Measurements from ENCODE around the gene AOPEP.

The AOPEP gene

GRCh38 chr9:94881454-94881853, 155.0 kb downstream of the AOPEP start:
- Histone ChIP-seq H4K20me1 (ENCODE audit: insufficient read depth, low read length) (no peaks in the 10 kb centered on the region), H3K4me3 (ENCODE audit: low read length) (no peak overlapping the region), H3K9me3 (ENCODE audit: insufficient read depth, low read length) (no peaks in the 10 kb centered on the region), H3K27me3 (ENCODE audit: low read depth, low read length) (no peaks in the 10 kb centered on the region), H3K4me2 (ENCODE audit: low read length) (peak overlapping the region; percentile 52), H3K27ac (ENCODE audit: low read length) (peak overlapping the region; percentile 4; the same call in 1 of the 2 replicates), H3K9ac (ENCODE audit: low read length) (no peak overlapping the region), H2AFZ (ENCODE audit: low read depth, low read length) (no peak overlapping the region), H3K4me1 (ENCODE audit: low read length) (peaks cover 12% of the 10 kb centered on the region), H3K36me3 (replicated peaks; ENCODE audit: low read depth, low read length) (no peaks in the 10 kb centered on the region), H3K79me2 (ENCODE audit: low read length) (no peaks in the 10 kb centered on the region)
- TF ChIP-seq CTCF (IDR thresholded peaks at IDR 0.05; ENCODE audit: low read depth, low read length) = no peak
- no peak for TF ChIP-seq EZH2phosphoT487 (IDR thresholded peaks at IDR 0.05; ENCODE audit: low read depth)

- H3K79me2 ChIP-seq (ENCODE audit: low read length) = no peaks in the 10 kb centered on the region
- H2AFZ ChIP-seq (ENCODE audit: low read depth, low read length) = no peak overlapping the region
- no peaks in the 10 kb centered on the region for H3K9me3 ChIP-seq (ENCODE audit: insufficient read depth, low read length)
- H3K4me3 ChIP-seq (ENCODE audit: low read length) = 0 out of 2 replicates have a peak overlapping the region, but pooled peaks have one; percentile 23
- H3K9ac ChIP-seq (ENCODE audit: low read length) = no peak overlapping the region
- TF ChIP-seq CTCF (IDR thresholded peaks at IDR 0.05; ENCODE audit: low read depth, low read length) (no peak), EZH2phosphoT487 (IDR thresholded peaks at IDR 0.05; ENCODE audit: low read depth) (no peak)
- peak overlapping the region; percentile 52 for H3K4me2 ChIP-seq (ENCODE audit: low read length)
- no peaks in the 10 kb centered on the region for H3K36me3 ChIP-seq (replicated peaks; ENCODE audit: low read depth, low read length)
- peak overlapping the region; percentile 4; the same call in 1 of the 2 replicates for H3K27ac ChIP-seq (ENCODE audit: low read length)
- H4K20me1 ChIP-seq (ENCODE audit: insufficient read depth, low read length) = no peaks in the 10 kb centered on the region
- H3K4me1 ChIP-seq (ENCODE audit: low read length) = peaks cover 12% of the 10 kb centered on the region
- H3K27me3 ChIP-seq (ENCODE audit: low read depth, low read length) = no peaks in the 10 kb centered on the region
Observed at GRCh38 chr9:94881940-94882339, 155.4 kb downstream of the AOPEP start.

GRCh38 chr9:94882966-94883641, 156.6 kb downstream of the AOPEP start:
- H3K79me2 ChIP-seq (ENCODE audit: low read length) = no peaks in the 10 kb centered on the region
- no peaks in the 10 kb centered on the region for H3K36me3 ChIP-seq (replicated peaks; ENCODE audit: low read depth, low read length)
- H3K9me3 ChIP-seq (ENCODE audit: insufficient read depth, low read length) = no peaks in the 10 kb centered on the region
- peaks cover 12% of the 10 kb centered on the region for H3K4me1 ChIP-seq (ENCODE audit: low read length)
- TF ChIP-seq EZH2phosphoT487 (IDR thresholded peaks at IDR 0.05; ENCODE audit: low read depth) (no peak), CTCF (IDR thresholded peaks at IDR 0.05; ENCODE audit: low read depth, low read length) (no peak)
- no peak overlapping the region for H3K27ac ChIP-seq (ENCODE audit: low read length)
- no peak overlapping the region for H2AFZ ChIP-seq (ENCODE audit: low read depth, low read length)
- no peak overlapping the region for H3K9ac ChIP-seq (ENCODE audit: low read length)
- H4K20me1 ChIP-seq (ENCODE audit: insufficient read depth, low read length) = no peaks in the 10 kb centered on the region
- no peak overlapping the region for H3K4me3 ChIP-seq (ENCODE audit: low read length)
- no peaks in the 10 kb centered on the region for H3K27me3 ChIP-seq (ENCODE audit: low read depth, low read length)
- no peak overlapping the region for H3K4me2 ChIP-seq (ENCODE audit: low read length)

GRCh38 chr9:94885854-94886447, 159.5 kb downstream of the AOPEP start:
- no peaks in the 10 kb centered on the region for H3K27me3 ChIP-seq (ENCODE audit: low read depth, low read length)
- H3K9me3 ChIP-seq (ENCODE audit: insufficient read depth, low read length) = peaks cover 5% of the 10 kb centered on the region
- H2AFZ ChIP-seq (ENCODE audit: low read depth, low read length) = no peak overlapping the region
- H3K36me3 ChIP-seq (replicated peaks; ENCODE audit: low read depth, low read length) = peaks cover 1% of the 10 kb centered on the region
- H4K20me1 ChIP-seq (ENCODE audit: insufficient read depth, low read length) = no peaks in the 10 kb centered on the region
- H3K9ac ChIP-seq (ENCODE audit: low read length) = no peak overlapping the region
- H3K4me2 ChIP-seq (ENCODE audit: low read length) = no peak overlapping the region
- no peaks in the 10 kb centered on the region for H3K79me2 ChIP-seq (ENCODE audit: low read length)
- H3K27ac ChIP-seq (ENCODE audit: low read length) = no peak overlapping the region
- peaks cover 12% of the 10 kb centered on the region for H3K4me1 ChIP-seq (ENCODE audit: low read length)
- H3K4me3 ChIP-seq (ENCODE audit: low read length) = no peak overlapping the region
- TF ChIP-seq CTCF (IDR thresholded peaks at IDR 0.05; ENCODE audit: low read depth, low read length) = no peak
- no peak for TF ChIP-seq EZH2phosphoT487 (IDR thresholded peaks at IDR 0.05; ENCODE audit: low read depth)

All from OCI-LY3 (cell line).